GM19397 (cell line): Measurements from ENCODE around the gene LEP.
"Not testable (repeated sequence)": the region's sequence is repeated elsewhere in the genome, so short reads cannot be mapped to it uniquely, and the experiment has no call there.

ENCODE experiments used
- ATAC-seq: cut with Tn5 transposase; IDR thresholded peaks from one replicate; pipeline ENCODE4 v1.9.1; 2021; ENCODE audit warnings: mild to moderate bottlenecking, moderate library complexity; ENCODE audit not compliant: unreplicated experiment

Gene LEP

GRCh38 chr7:128271471-128271941, 30.4 kb downstream of the LEP start:
- ATAC-seq, result no peak

GRCh38 chr7:128271942-128272481, 30.9 kb downstream of the LEP start:
- no peak for ATAC-seq

GRCh38 chr7:128274246-128274883, 33.3 kb downstream of the LEP start:
- no peak for ATAC-seq

GRCh38 chr7:128274884-128275603, 34.0 kb downstream of the LEP start:
- ATAC-seq, result no peak

- no peak for ATAC-seq
Measured at GRCh38 chr7:128275681-128276080, 34.6 kb downstream of the LEP start.

- ATAC-seq, result no peak
Measured at GRCh38 chr7:128278366-128278765, 37.3 kb downstream of the LEP start.

GRCh38 chr7:128279124-128279713, 38.1 kb downstream of the LEP start:
- ATAC-seq, result no peak

- ATAC-seq, result not testable (repeated sequence)
Measured at GRCh38 chr7:128280451-128280850, 39.4 kb downstream of the LEP start.

- no peak for ATAC-seq
Measured at GRCh38 chr7:128281605-128282380, 40.7 kb downstream of the LEP start.

- no peak for ATAC-seq
Measured at GRCh38 chr7:128284102-128284501, 43.0 kb downstream of the LEP start.

- no peak for ATAC-seq
Measured at GRCh38 chr7:128287556-128287955, 46.5 kb downstream of the LEP start.

- not testable (repeated sequence) for ATAC-seq
Measured at GRCh38 chr7:128298004-128298403, 56.9 kb downstream of the LEP start.

GRCh38 chr7:128299109-128299607, 58.1 kb downstream of the LEP start:
- ATAC-seq, result no peak

GRCh38 chr7:128302139-128302538, 61.1 kb downstream of the LEP start:
- ATAC-seq, result no peak

- ATAC-seq, result no peak
Measured at GRCh38 chr7:128303133-128303532, 62.1 kb downstream of the LEP start.

- ATAC-seq, result no peak
Measured at GRCh38 chr7:128303643-128304042, 62.6 kb downstream of the LEP start.

- ATAC-seq, result no peak
Measured at GRCh38 chr7:128304212-128304611, 63.1 kb downstream of the LEP start.

GRCh38 chr7:128307061-128307460, 66.0 kb downstream of the LEP start:
- no peak for ATAC-seq
